SH-SY5Y (cell line): Measurements from ENCODE around the gene JAZF1.

Source experiments
- GATA2 ChIP-seq: IDR thresholded peaks from 2 replicates; pipeline ENCODE4 v1.6.1; 2011; ENCODE audit warnings: mild to moderate bottlenecking, low read depth, low read length
- GATA3 ChIP-seq: IDR thresholded peaks from 2 replicates; pipeline ENCODE4 v1.6.1; 2011; ENCODE audit warnings: low read depth, mild to moderate bottlenecking, low read length, moderate library complexity

JAZF1 gene

GRCh38 chr7:28075674-28076358 is 104.8 kb downstream of the JAZF1 start:
- TF ChIP-seq GATA3 (no peak), GATA2 (no peak)

- TF ChIP-seq GATA3 (no peak), GATA2 (no peak)
Measured at GRCh38 chr7:28072876-28073514, 107.6 kb downstream of the JAZF1 start.

- TF ChIP-seq GATA3 (no peak), GATA2 (no peak)
Measured at GRCh38 chr7:28071570-28071969, 109.0 kb downstream of the JAZF1 start.

- TF ChIP-seq GATA3 (no peak), GATA2 (no peak)
Measured at GRCh38 chr7:28070297-28071055, 110.1 kb downstream of the JAZF1 start.

GRCh38 chr7:28069807-28070206 is 110.8 kb downstream of the JAZF1 start:
- TF ChIP-seq GATA2 (no peak), GATA3 (no peak)

- TF ChIP-seq GATA3 (no peak), GATA2 (no peak)
Measured at GRCh38 chr7:28069388-28069787, 111.2 kb downstream of the JAZF1 start.

- TF ChIP-seq GATA2 (no peak), GATA3 (no peak)
Measured at GRCh38 chr7:28068811-28069216, 111.8 kb downstream of the JAZF1 start.

- no peak for TF ChIP-seq GATA3
Measured at GRCh38 chr7:28067171-28067570, 113.4 kb downstream of the JAZF1 start.

- no peak for TF ChIP-seq GATA3
- TF ChIP-seq GATA2 = no peak
Measured at GRCh38 chr7:28065721-28066285, 114.8 kb downstream of the JAZF1 start.

- TF ChIP-seq GATA3 = no peak
Measured at GRCh38 chr7:28065308-28065707, 115.3 kb downstream of the JAZF1 start.

- no peak for TF ChIP-seq GATA3
- TF ChIP-seq GATA2 = no peak
Measured at GRCh38 chr7:28064437-28064836, 116.2 kb downstream of the JAZF1 start.

- TF ChIP-seq GATA3 (no peak), GATA2 (no peak)
Measured at GRCh38 chr7:28062197-28062991, 118.2 kb downstream of the JAZF1 start.

GRCh38 chr7:28061824-28062196 is 118.8 kb downstream of the JAZF1 start:
- TF ChIP-seq GATA2 (no peak), GATA3 (no peak)
